ENCODE measurements around the gene ACP2. TPM values are rescaled to one million over a fixed set of nuclear protein-coding genes. Genes with fewer than 3 reads are reported as not detected.

ACP2 gene
- total RNA-seq, 1 donor from 2014 or later: 38.2 TPM

GRCh38 chr11:47244448-47245350 lies 3.9 kb downstream of the ACP2 start:
- no peak for DNase-seq (ENCODE audit: low spot score)

GRCh38 chr11:47243454-47243853 lies 5.2 kb downstream of the ACP2 start:
- DNase-seq (ENCODE audit: low spot score): no peak

- DNase-seq (ENCODE audit: low spot score): no peak
Observed at GRCh38 chr11:47242596-47243192, 5.9 kb downstream of the ACP2 start.

GRCh38 chr11:47241841-47242301 lies 6.7 kb downstream of the ACP2 start:
- no peak for DNase-seq (ENCODE audit: low spot score)

- no peak for DNase-seq (ENCODE audit: low spot score)
Observed at GRCh38 chr11:47239852-47240251, 8.8 kb downstream of the ACP2 start.

- DNase-seq (ENCODE audit: low spot score): no peak
Observed at GRCh38 chr11:47236482-47236881, 12.1 kb downstream of the ACP2 start.

GRCh38 chr11:47235163-47235562 lies 13.5 kb downstream of the ACP2 start:
- DNase-seq (ENCODE audit: low spot score): no peak

- DNase-seq (ENCODE audit: low spot score): no peak
Observed at GRCh38 chr11:47234669-47235100, 13.9 kb downstream of the ACP2 start.

GRCh38 chr11:47233989-47234668 lies 14.5 kb downstream of the ACP2 start:
- DNase-seq (ENCODE audit: low spot score): no peak

- no peak for DNase-seq (ENCODE audit: low spot score)
Observed at GRCh38 chr11:47233051-47233450, 15.6 kb downstream of the ACP2 start.

- DNase-seq (ENCODE audit: low spot score): no peak
Observed at GRCh38 chr11:47229161-47229560, 19.5 kb downstream of the ACP2 start.

- no peak for DNase-seq (ENCODE audit: low spot score)
Observed at GRCh38 chr11:47225552-47226400, 22.8 kb downstream of the ACP2 start.

GRCh38 chr11:47222696-47223095 lies 25.9 kb downstream of the ACP2 start:
- no peak for DNase-seq (ENCODE audit: low spot score)

GRCh38 chr11:47220401-47220821 lies 28.2 kb downstream of the ACP2 start:
- no peak for DNase-seq (ENCODE audit: low spot score)

- no peak for DNase-seq (ENCODE audit: low spot score)
Observed at GRCh38 chr11:47216121-47216798, 32.4 kb downstream of the ACP2 start.

- no peak for DNase-seq (ENCODE audit: low spot score)
Observed at GRCh38 chr11:47215366-47215910, 33.2 kb downstream of the ACP2 start.

GRCh38 chr11:47213950-47214565 lies 34.6 kb downstream of the ACP2 start:
- DNase-seq (ENCODE audit: low spot score): peak; percentile 95

- DNase-seq (ENCODE audit: low spot score): no peak
Observed at GRCh38 chr11:47212938-47213337, 35.7 kb downstream of the ACP2 start.

GRCh38 chr11:47208628-47209027 lies 40.0 kb downstream of the ACP2 start:
- DNase-seq (ENCODE audit: low spot score): no peak

Measured in mesenteric fat pad (tissue), 1 donor.